HepG2 (cell line): ENCODE results near the gene LRRC51. TPM values are rescaled to one million over a fixed set of nuclear protein-coding genes. Genes with fewer than 3 reads are reported as not detected.

Experiments used
- ATAC-seq: fragments of 200-7000 bp; cut with Tn5 transposase; 3 replicates; pipeline ENCODE4 v1.9.1; 2020; ENCODE audit warnings: mild to moderate bottlenecking, moderate library complexity
- BruUV-seq: library from RNA; stranded (reverse); fragments of 400-500 nt; replicated peaks from 2 replicates; lab custom pipeline; 2021; lab: Mats Ljungman, UMichigan
- CTCF ChIA-PET: fragments of 300-600 bp; formaldehyde crosslinking; extraction: SDS; loops from one replicate; lab custom pipeline; 2021; ENCODE audit warnings: low total read pairs, inconsistent platforms, low intra/inter-chr PET ratio; lab: Yijun Ruan, JAX
- POLR2A ChIA-PET: fragments of 350-600 bp; sonication (Branson Sonifier 250); formaldehyde crosslinking; loops from one replicate; lab custom pipeline; 2020; ENCODE audit warnings: antibody characterized with exemption, inconsistent platforms; lab: Yijun Ruan, JAX
- DNase-seq: peaks from one replicate; pipeline ENCODE4 v3.0.0-alpha.2; 2015; ENCODE audit warnings: low spot score
- FAIRE-seq: peaks from 3 replicates; lab custom pipeline; 2011; peaks lifted over from hg19 to GRCh38; lab: Jason Lieb, UNC
- H2AFZ ChIP-seq: one replicate; pipeline ENCODE4 v1.6.1; 2011; ENCODE audit warnings: low read length, inconsistent platforms
- H3K27ac ChIP-seq: fragments of 300-600 bp; 3 replicates; pipeline ENCODE4 v1.8.0; 2011; ENCODE audit warnings: mixed run types, mild to moderate bottlenecking, mixed read lengths, low read length, inconsistent platforms; ENCODE audit not compliant: insufficient read depth; ENCODE audit errors: extremely low read length
- H3K27me3 ChIP-seq, 2 experiments: fragments of 200-600 bp in 1 of 2; 2 replicates in 1 of 2; 3 replicates in 1 of 2; pipeline versions ENCODE4 v1.6.0 to v1.8.0; 2011; ENCODE audit warnings: low read length in 2 of 2, mild to moderate bottlenecking in 2 of 2, moderate library complexity in 2 of 2, inconsistent platforms in 1 of 2; ENCODE audit not compliant: insufficient read depth in 2 of 2, control insufficient read depth in 1 of 2
- H3K36me3 ChIP-seq, 2 experiments: fragments of 200-600 bp in 1 of 2; replicated peaks in 1 of 2; 2 replicates in 1 of 2; 3 replicates in 1 of 2; pipeline versions ENCODE4 v1.5.1 to v1.8.0; 2011; ENCODE audit warnings: low read length in 2 of 2, inconsistent platforms in 1 of 2; ENCODE audit not compliant: insufficient read depth in 2 of 2, control insufficient read depth in 1 of 2
- H3K4me1 ChIP-seq: 2 replicates; pipeline ENCODE4 v1.5.1; 2012; ENCODE audit warnings: low read length, inconsistent platforms; ENCODE audit not compliant: insufficient read depth
- H3K4me2 ChIP-seq: 2 replicates; pipeline ENCODE4 v1.6.0; 2011; ENCODE audit warnings: low read depth, low read length, inconsistent platforms
- H3K4me3 ChIP-seq, 3 experiments: fragments of 200-600 bp in 1 of 3; sonication (generic), shearing (Covaris generic) in 1 of 3; replicated peaks in 1 of 3; 2 replicates each; pipeline ENCODE4 v1.5.1; 2011 to 2016; ENCODE audit warnings: low read length in 3 of 3, inconsistent platforms in 2 of 3, low read depth in 2 of 3, mild to moderate bottlenecking in 2 of 3, control low read depth in 1 of 3, mixed read lengths in 1 of 3; ENCODE audit not compliant: insufficient read depth in 1 of 3
- H3K79me2 ChIP-seq: one replicate; pipeline ENCODE4 v1.6.1; 2011; ENCODE audit warnings: low read length, inconsistent platforms; ENCODE audit not compliant: insufficient read depth
- H3K9ac ChIP-seq: 2 replicates; pipeline ENCODE4 v1.6.0; 2011; ENCODE audit warnings: mild to moderate bottlenecking, low read depth, low read length, inconsistent platforms; ENCODE audit not compliant: insufficient read depth
- H3K9me3 ChIP-seq: 2 replicates; pipeline ENCODE4 v1.5.1; 2012; ENCODE audit warnings: mild to moderate bottlenecking, low read length
- H4K20me1 ChIP-seq: 2 replicates; pipeline ENCODE4 v1.6.0; 2011; ENCODE audit warnings: inconsistent platforms, mild to moderate bottlenecking, low read length, moderate library complexity; ENCODE audit not compliant: insufficient read depth
- AGO1 ChIP-seq: fragments of 200-400 bp; formaldehyde crosslinking; IDR thresholded peaks from 2 replicates; pipeline ENCODE4 v1.6.1; 2017; ENCODE audit warnings: mild to moderate bottlenecking, low read depth, low read length, moderate library complexity; ENCODE audit not compliant: poor library complexity, severe bottlenecking
- BRF2 ChIP-seq: sonication (generic); formaldehyde crosslinking; IDR thresholded peaks from 2 replicates; pipeline ENCODE4 v1.8.1; 2022; ENCODE audit warnings: mild to moderate bottlenecking, missing genetic modification reagents
- FOXA3 ChIP-seq: IDR thresholded peaks from 2 replicates; pipeline ENCODE4 v1.6.1; 2016; ENCODE audit warnings: missing genetic modification reagents, missing compliant biosample characterization
- GLI4 ChIP-seq: sonication (generic); formaldehyde crosslinking; IDR thresholded peaks from 2 replicates; pipeline ENCODE4 v1.5.1; 2020; ENCODE audit warnings: missing genetic modification reagents, mild to moderate bottlenecking, moderate library complexity, borderline replicate concordance
- NCOA1 ChIP-seq: sonication (generic); formaldehyde crosslinking; IDR thresholded peaks from 2 replicates; pipeline ENCODE4 v1.9.0; 2021; ENCODE audit warnings: missing genetic modification reagents
- SAP130 ChIP-seq: IDR thresholded peaks from 2 replicates; pipeline ENCODE4 v1.6.1; 2016; ENCODE audit warnings: low read depth
- SOX13 ChIP-seq, 3 experiments: fragments of 450-650 bp in 1 of 3; sonication (generic) in 1 of 3; formaldehyde crosslinking in 1 of 3; IDR thresholded peaks in 2 of 3; conservative IDR thresholded peaks in 1 of 3; 2 replicates each; pipeline versions ENCODE4 v1.5.0 to v1.6.1; 2016 to 2020; ENCODE audit warnings: antibody characterized with exemption in 1 of 3, mild to moderate bottlenecking in 1 of 3, missing compliant biosample characterization in 1 of 3, missing genetic modification reagents in 1 of 3, moderate library complexity in 1 of 3
- ZBTB38 ChIP-seq: sonication (generic); formaldehyde crosslinking; IDR thresholded peaks from 2 replicates; pipeline ENCODE4 v1.5.1; 2020; ENCODE audit warnings: mild to moderate bottlenecking, missing genetic modification reagents
- ZNF337 ChIP-seq: sonication (generic); formaldehyde crosslinking; IDR thresholded peaks from 2 replicates; pipeline ENCODE4 v1.5.1; 2020; ENCODE audit warnings: missing genetic modification reagents, low read depth, mild to moderate bottlenecking, borderline replicate concordance
- ZNF503 ChIP-seq: sonication (generic); formaldehyde crosslinking; IDR thresholded peaks from 2 replicates; pipeline ENCODE4 v1.4.0; 2020; ENCODE audit warnings: missing genetic modification reagents
- ZNF841 ChIP-seq: sonication (generic); formaldehyde crosslinking; IDR thresholded peaks from 2 replicates; pipeline ENCODE4 v1.8.1; 2023; ENCODE audit warnings: missing genetic modification reagents, borderline replicate concordance
- WGBS: methylation state at CpG from one replicate; pipeline ENCODE4 v1.1.6; 2017; ENCODE audit warnings: low lambda C conversion rate; 5-methylcytosine and 5-hydroxymethylcytosine counted together
- in situ Hi-C: cut with HindIII; loops from 2 replicates; pipeline ENCODE4 v1.10.0; 2017; ENCODE audit warnings: low pct_unique_long_range_greater_than_20kb; ENCODE audit not compliant: extremely low pct_ligation_motif_present
- intact Hi-C: fragments of 100-400 bp; cut with micrococcal nuclease; formaldehyde crosslinking; loops from one replicate; pipeline ENCODE4 v1.10.0; 2022; ENCODE audit not compliant: unreplicated experiment
- polyA plus RNA-seq, 8 experiments: library from polyadenylated mRNA; depleted of rRNA in 3 of 8; stranded (reverse) in 7 of 8; unstranded in 1 of 8; fragments of >200 nt; fragmentation: Illumina TruSeq in 4 of 8; extraction: Trizol in 4 of 8; gene quantifications; 2 replicates each; pipeline versions ENCODE4 v1.2.1 to v1.2.3, GENCODE V29; 2011 to 2016; ENCODE audit warnings: low read depth in 4 of 8, missing spikeins in 1 of 8, mixed read lengths in 1 of 8; ENCODE audit not compliant: insufficient read depth in 1 of 8
- total RNA-seq, 5 experiments: library from RNA; depleted of rRNA; stranded (reverse); fragments of >200 nt; fragmentation: Illumina TruSeq; extraction: Trizol; gene quantifications; 2 replicates each; pipeline ENCODE4 v1.2.3, GENCODE V29; 2016; ENCODE audit warnings: low read depth in 1 of 5
- TF ChIP-seq, protein P1 (sequence below): IDR thresholded peaks from 2 replicates; pipeline ENCODE4 v1.4.0; 2020; ENCODE audit warnings: mild to moderate bottlenecking, missing genetic modification reagents
- TF ChIP-seq, protein P2 (sequence below): sonication (generic); formaldehyde crosslinking; IDR thresholded peaks from 2 replicates; pipeline ENCODE4 v1.5.1; 2020; ENCODE audit warnings: missing genetic modification reagents, mild to moderate bottlenecking, borderline replicate concordance

The LRRC51 gene
- total and polyA plus RNA-seq, 2 of the 13 experiments (the other 11 are each of a cell fraction or from before 2014, with no cell fraction given), result 5.3 to 6.0 TPM

DNA sequence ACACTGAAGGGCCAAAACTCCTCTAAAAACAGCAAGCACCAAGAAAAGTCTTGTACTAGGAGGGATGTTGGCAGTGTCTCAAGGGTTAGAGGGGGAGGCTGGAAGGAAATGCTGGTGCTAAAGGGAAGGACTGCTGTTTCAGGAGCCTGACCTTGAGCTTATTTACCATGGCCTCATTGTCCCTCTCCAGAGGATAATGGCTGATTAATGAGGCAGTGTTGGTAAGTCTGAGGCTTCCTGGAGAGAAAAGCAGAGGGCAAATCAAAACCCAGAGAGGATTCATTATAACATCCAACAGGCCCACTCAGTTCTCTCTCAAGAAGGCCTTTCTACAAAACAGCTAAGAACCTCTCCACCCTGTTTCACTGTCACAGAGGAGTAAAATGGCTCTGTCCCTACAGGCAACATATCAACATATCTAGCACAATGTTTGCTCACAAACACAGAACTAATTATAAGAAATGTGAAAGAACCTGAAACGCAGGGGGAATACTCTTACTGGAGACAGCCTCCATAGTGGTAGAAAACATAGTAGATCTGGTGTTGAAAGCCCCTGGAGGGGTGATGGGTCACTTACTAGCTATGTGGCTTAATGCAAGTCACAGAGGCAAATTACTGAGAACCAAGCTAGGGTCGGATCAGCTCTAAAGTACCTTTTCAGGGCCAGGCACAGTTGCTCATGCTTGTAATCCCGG lies 31.7 kb upstream of the LRRC51 start:
- POLR2A ChIA-PET, result interaction anchor here (1.1 to 5.3 kb wide), 4 partner anchors 8 to 17 kb away, joined by 3 to 37 read pairs (median 3); no protein-coding TSS in a partner anchor
- H2AFZ ChIP-seq, result no peak overlapping the region
- DNase-seq (peak; percentile 24), FAIRE-seq (peak; percentile 21), ATAC-seq (no peak)
- no peak overlapping the region for H3K27ac ChIP-seq
- BruUV-seq, result no TSS peak
- H3K36me3 ChIP-seq, result peaks cover 3 to 20% of the 10 kb centered on the region in 2 experiments; a peak in 4 of 5 replicates
- no peaks in the 10 kb centered on the region for H3K27me3 ChIP-seq
- H3K4me1 ChIP-seq, result peaks cover 11% of the 10 kb centered on the region
- H3K9ac ChIP-seq, result no peak overlapping the region
- H3K4me2 ChIP-seq, result 0 out of 2 replicates have a peak overlapping the region, but pooled peaks have one; percentile 25
- H3K4me3 ChIP-seq, result no peak overlapping the region
- CTCF ChIA-PET, result no interaction called here
- H3K79me2 ChIP-seq, result peaks cover 19% of the 10 kb centered on the region
- H3K9me3 ChIP-seq, result no peaks in the 10 kb centered on the region
- no peaks in the 10 kb centered on the region for H4K20me1 ChIP-seq
- intact Hi-C loops (no loop called here), in situ Hi-C loops (no loop called here)
- 87% methylated on average over 3 of the region's 3 CpGs for WGBS
- TF ChIP-seq SAP130 (CRISPR knock-in tag) (0 out of 2 replicates have a peak, but pooled peaks have one; percentile 12), ZNF337 (CRISPR knock-in tag) (no peak), ZNF841 (no peak), AGO1 (no peak), NCOA1 (CRISPR knock-in tag) (no peak), FOXA3 (CRISPR knock-in tag) (peak; percentile 53; the same call in 1 of the 2 replicates), GLI4 (CRISPR knock-in tag) (no peak), ZNF503 (CRISPR knock-in tag) (no peak), ZBTB38 (CRISPR knock-in tag) (no peak), BRF2 (CRISPR knock-in tag) (no peak), SOX13 (IDR thresholded peaks at IDR 0.05) (no peak), SOX13 (CRISPR knock-in tag; conservative IDR thresholded peaks at IDR 0.05 in 1 of 2, IDR thresholded peaks at IDR 0.05 in 1 of 2) (no peak)
- TF ChIP-seq, protein P1, sequence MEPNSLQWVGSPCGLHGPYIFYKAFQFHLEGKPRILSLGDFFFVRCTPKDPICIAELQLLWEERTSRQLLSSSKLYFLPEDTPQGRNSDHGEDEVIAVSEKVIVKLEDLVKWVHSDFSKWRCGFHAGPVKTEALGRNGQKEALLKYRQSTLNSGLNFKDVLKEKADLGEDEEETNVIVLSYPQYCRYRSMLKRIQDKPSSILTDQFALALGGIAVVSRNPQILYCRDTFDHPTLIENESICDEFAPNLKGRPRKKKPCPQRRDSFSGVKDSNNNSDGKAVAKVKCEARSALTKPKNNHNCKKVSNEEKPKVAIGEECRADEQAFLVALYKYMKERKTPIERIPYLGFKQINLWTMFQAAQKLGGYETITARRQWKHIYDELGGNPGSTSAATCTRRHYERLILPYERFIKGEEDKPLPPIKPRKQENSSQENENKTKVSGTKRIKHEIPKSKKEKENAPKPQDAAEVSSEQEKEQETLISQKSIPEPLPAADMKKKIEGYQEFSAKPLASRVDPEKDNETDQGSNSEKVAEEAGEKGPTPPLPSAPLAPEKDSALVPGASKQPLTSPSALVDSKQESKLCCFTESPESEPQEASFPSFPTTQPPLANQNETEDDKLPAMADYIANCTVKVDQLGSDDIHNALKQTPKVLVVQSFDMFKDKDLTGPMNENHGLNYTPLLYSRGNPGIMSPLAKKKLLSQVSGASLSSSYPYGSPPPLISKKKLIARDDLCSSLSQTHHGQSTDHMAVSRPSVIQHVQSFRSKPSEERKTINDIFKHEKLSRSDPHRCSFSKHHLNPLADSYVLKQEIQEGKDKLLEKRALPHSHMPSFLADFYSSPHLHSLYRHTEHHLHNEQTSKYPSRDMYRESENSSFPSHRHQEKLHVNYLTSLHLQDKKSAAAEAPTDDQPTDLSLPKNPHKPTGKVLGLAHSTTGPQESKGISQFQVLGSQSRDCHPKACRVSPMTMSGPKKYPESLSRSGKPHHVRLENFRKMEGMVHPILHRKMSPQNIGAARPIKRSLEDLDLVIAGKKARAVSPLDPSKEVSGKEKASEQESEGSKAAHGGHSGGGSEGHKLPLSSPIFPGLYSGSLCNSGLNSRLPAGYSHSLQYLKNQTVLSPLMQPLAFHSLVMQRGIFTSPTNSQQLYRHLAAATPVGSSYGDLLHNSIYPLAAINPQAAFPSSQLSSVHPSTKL (CRISPR knock-in tag), result 0 out of 2 replicates have a peak, but pooled peaks have one; percentile 7
- TF ChIP-seq, protein P2, sequence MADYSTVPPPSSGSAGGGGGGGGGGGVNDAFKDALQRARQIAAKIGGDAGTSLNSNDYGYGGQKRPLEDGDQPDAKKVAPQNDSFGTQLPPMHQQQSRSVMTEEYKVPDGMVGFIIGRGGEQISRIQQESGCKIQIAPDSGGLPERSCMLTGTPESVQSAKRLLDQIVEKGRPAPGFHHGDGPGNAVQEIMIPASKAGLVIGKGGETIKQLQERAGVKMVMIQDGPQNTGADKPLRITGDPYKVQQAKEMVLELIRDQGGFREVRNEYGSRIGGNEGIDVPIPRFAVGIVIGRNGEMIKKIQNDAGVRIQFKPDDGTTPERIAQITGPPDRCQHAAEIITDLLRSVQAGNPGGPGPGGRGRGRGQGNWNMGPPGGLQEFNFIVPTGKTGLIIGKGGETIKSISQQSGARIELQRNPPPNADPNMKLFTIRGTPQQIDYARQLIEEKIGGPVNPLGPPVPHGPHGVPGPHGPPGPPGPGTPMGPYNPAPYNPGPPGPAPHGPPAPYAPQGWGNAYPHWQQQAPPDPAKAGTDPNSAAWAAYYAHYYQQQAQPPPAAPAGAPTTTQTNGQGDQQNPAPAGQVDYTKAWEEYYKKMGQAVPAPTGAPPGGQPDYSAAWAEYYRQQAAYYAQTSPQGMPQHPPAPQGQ (CRISPR knock-in tag), result no peak
